ENCODE measurements around the gene DDR2. TPM values are rescaled to one million over a fixed set of nuclear protein-coding genes. Genes with fewer than 3 reads are reported as not detected.

DDR2 gene
- total RNA-seq, 1 experiment from 2014 or later = 0.52 TPM

DNA sequence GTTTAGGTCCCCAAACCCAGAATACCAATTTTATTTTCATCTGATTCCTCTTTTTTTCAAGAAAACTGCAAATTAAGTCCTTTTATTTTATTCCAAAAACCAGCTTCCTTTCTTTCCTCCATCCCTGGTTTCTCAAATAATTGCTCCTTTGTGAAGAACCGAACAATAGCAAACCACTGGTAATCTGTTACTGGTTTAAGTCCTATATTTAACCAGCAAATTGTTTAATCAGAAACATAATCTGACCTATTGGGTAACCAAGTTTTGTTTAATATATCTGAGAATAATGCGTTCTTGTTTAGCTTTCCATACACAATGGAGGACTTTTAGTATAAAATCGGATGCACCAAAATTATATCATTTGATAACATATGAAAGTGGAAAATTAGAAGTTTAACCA lies 13.2 kb upstream of the DDR2 start:
- no peak overlapping the region for H2BK15ac ChIP-seq (ENCODE audit: low read depth, low read length)
- H4K5ac ChIP-seq (ENCODE audit: insufficient read length, low read depth, low read length) = no peak overlapping the region
- H3K9me3 Mint-ChIP-seq = peaks cover 13 to 19% of the 10 kb centered on the region in 2 experiments
- no peak overlapping the region for H4K91ac ChIP-seq (ENCODE audit: insufficient read length, low read depth, low read length)
- no peak overlapping the region for H2AK5ac ChIP-seq (ENCODE audit: insufficient read length, low read length)
- TF ChIP-seq, protein P1, sequence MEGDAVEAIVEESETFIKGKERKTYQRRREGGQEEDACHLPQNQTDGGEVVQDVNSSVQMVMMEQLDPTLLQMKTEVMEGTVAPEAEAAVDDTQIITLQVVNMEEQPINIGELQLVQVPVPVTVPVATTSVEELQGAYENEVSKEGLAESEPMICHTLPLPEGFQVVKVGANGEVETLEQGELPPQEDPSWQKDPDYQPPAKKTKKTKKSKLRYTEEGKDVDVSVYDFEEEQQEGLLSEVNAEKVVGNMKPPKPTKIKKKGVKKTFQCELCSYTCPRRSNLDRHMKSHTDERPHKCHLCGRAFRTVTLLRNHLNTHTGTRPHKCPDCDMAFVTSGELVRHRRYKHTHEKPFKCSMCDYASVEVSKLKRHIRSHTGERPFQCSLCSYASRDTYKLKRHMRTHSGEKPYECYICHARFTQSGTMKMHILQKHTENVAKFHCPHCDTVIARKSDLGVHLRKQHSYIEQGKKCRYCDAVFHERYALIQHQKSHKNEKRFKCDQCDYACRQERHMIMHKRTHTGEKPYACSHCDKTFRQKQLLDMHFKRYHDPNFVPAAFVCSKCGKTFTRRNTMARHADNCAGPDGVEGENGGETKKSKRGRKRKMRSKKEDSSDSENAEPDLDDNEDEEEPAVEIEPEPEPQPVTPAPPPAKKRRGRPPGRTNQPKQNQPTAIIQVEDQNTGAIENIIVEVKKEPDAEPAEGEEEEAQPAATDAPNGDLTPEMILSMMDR (conservative IDR thresholded peaks at IDR 0.05) = no peak
- H3K23ac ChIP-seq (ENCODE audit: insufficient read length, low read depth, low read length) = no peak overlapping the region
- H4K20me1 ChIP-seq (ENCODE audit: control insufficient read depth, insufficient read depth, insufficient read length) = no peaks in the 10 kb centered on the region
- H3K14ac ChIP-seq (ENCODE audit: insufficient read depth, low read length) = no peak overlapping the region
- no peak overlapping the region for H2AFZ ChIP-seq (ENCODE audit: low read length)
- no peak overlapping the region for H3K56ac ChIP-seq (ENCODE audit: insufficient read length, low read depth, low read length)
- H2BK120ac ChIP-seq (ENCODE audit: low read depth, low read length, poor library complexity, severe bottlenecking) = no peak overlapping the region
- H3K27me3 ChIP-seq (ENCODE audit: insufficient read depth, low read length) = no peaks in the 10 kb centered on the region
- H2BK20ac ChIP-seq (ENCODE audit: low read depth, low read length, poor library complexity, severe bottlenecking) = no peak overlapping the region
- no peak overlapping the region for H2BK12ac ChIP-seq (ENCODE audit: insufficient read length, low read depth, low read length)
- no peaks in the 10 kb centered on the region for H3K79me2 ChIP-seq (ENCODE audit: insufficient read depth, low read length)
- H3K4ac ChIP-seq (ENCODE audit: low read depth, low read length) = no peak overlapping the region
- H3K36me3 Mint-ChIP-seq (ENCODE audit: insufficient read depth in 1 of 3, low read depth in 3 of 3) = peaks cover 8 to 24% (median 13%) of the 10 kb centered on the region in 3 experiments
- H3K4me3 Mint-ChIP-seq = no peak overlapping the region
- no peaks in the 10 kb centered on the region for H3K79me1 ChIP-seq (ENCODE audit: insufficient read depth, low read depth, low read length, poor library complexity, severe bottlenecking)
- H3K27ac Mint-ChIP-seq = no peak overlapping the region
- H3K9ac ChIP-seq (ENCODE audit: extremely low read depth, insufficient read length, low read length) = no peak overlapping the region
- no peaks in the 10 kb centered on the region for H3K4me1 Mint-ChIP-seq
- DNase-seq = no peak
- no peaks in the 10 kb centered on the region for H3K27me3 Mint-ChIP-seq (ENCODE audit: low read depth)
- no peak overlapping the region for H2BK5ac ChIP-seq (ENCODE audit: insufficient read length, low read length)
- H3T11ph ChIP-seq (ENCODE audit: low read length) = no peak overlapping the region
- no peaks in the 10 kb centered on the region for H3K4me1 ChIP-seq (ENCODE audit: insufficient read depth, low read length)
- H3K18ac ChIP-seq (ENCODE audit: insufficient read length, low read depth, low read length) = no peak overlapping the region
- H3K27ac ChIP-seq (ENCODE audit: insufficient read length, low read depth, low read length) = no peak overlapping the region
- no peak overlapping the region for H4K8ac ChIP-seq (replicated peaks; ENCODE audit: insufficient read length, low read depth, low read length)
- H3K4me2 ChIP-seq (ENCODE audit: insufficient read depth, insufficient read length, low read length) = no peak overlapping the region
- no CpG with 5 or more reads among the region's 3 CpGs for WGBS (ENCODE audit: extremely low coverage, insufficient read length, low lambda C conversion rate)
- H3K9me3 ChIP-seq (ENCODE audit: control insufficient read depth, low read depth, low read length) = no peaks in the 10 kb centered on the region
- H3K23me2 ChIP-seq (ENCODE audit: insufficient read length, low read depth, low read length, poor library complexity, severe bottlenecking) = no peaks in the 10 kb centered on the region
